HUES64 (cell line): Measurements from ENCODE around the gene CD93.

Experiments
- H3K27ac ChIP-seq: 2 replicates; pipeline ENCODE4 v1.7.0; 2013; ENCODE audit warnings: low read depth, low read length, inconsistent platforms
- H3K27me3 ChIP-seq: 2 replicates; pipeline ENCODE4 v1.6.1; 2013; ENCODE audit warnings: mild to moderate bottlenecking, low read length; ENCODE audit not compliant: insufficient read depth
- H3K36me3 ChIP-seq: 2 replicates; pipeline ENCODE4 v1.6.1; 2013; ENCODE audit warnings: mild to moderate bottlenecking, low read length; ENCODE audit not compliant: insufficient read depth
- H3K4me1 ChIP-seq: 2 replicates; pipeline ENCODE4 v1.6.1; 2013; ENCODE audit warnings: mild to moderate bottlenecking, low read length, moderate library complexity; ENCODE audit not compliant: insufficient read depth
- H3K4me3 ChIP-seq: 2 replicates; pipeline ENCODE4 v1.5.1; 2013; ENCODE audit warnings: mild to moderate bottlenecking, low read length, moderate library complexity
- H3K9ac ChIP-seq: 2 replicates; pipeline ENCODE4 v1.6.1; 2013; ENCODE audit warnings: mild to moderate bottlenecking, low read depth, low read length
- H3K9me3 ChIP-seq: 2 replicates; pipeline ENCODE4 v1.6.1; 2013; ENCODE audit warnings: low read depth, low read length; ENCODE audit not compliant: insufficient read depth
- WGBS: fragments of 150-250, 120-280 bp; methylation state at CpG from one replicate; pipeline ENCODE4 v1.1.7; 2013; ENCODE audit warnings: missing lambda C conversion rate; 5-methylcytosine and 5-hydroxymethylcytosine counted together

CD93 gene

GRCh38 chr20:23050076-23050838, 35.9 kb downstream of the CD93 start:
- H3K27me3 ChIP-seq: peaks cover 83% of the 10 kb centered on the region
- no peak overlapping the region for H3K9ac ChIP-seq
- H3K27ac ChIP-seq: no peak overlapping the region
- 1% methylated on average over 47 of the region's 48 CpGs for WGBS
- H3K36me3 ChIP-seq: no peaks in the 10 kb centered on the region
- H3K4me3 ChIP-seq: peak overlapping the region; percentile 71
- H3K9me3 ChIP-seq: no peaks in the 10 kb centered on the region
- H3K4me1 ChIP-seq: peaks cover 7% of the 10 kb centered on the region; the same call in 1 of the 2 replicates

DNA sequence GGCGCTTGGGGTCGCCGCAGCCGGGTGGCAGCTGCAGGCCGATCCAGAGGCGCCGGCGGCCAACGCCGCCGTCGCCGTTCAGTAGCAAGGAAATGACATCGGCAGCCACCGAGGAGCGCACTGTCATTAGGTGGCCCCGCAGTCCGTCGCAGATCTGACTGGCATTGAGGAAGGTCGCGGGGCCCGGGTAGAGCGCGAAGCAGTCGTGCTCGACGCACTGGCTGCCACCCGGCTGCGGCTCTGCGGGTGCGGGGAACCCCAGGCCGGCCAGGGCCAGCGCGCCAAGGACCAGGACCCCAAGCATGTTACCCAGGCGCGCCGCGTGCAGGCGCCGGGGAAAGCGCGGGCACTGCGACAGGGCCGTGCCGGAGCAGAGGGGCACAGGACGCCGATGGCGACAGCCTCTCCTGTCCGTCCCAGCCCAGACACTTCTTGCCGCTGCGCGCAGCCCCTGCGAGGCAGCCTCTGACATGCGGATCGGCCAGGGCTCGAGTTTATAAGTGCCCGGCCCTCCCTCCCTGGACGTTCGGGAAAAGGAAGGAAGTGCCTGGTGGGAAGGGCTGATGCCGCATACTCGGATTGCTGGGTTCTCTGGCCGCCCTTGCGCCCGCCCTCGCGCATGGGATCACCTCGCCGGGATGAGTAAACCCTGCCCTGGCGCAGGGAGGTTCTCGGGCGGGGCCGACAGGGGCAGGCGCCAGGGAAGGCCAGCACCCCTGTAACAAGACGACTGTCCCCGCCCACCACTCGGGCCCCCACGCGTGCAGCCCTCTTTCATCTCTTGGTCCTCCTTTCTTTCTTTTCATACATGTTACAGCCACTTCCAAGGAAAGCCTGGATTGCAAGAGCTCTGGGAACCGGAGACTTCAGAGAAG, 36.7 kb downstream of the CD93 start, which contains the start of gene THBD:
TSS of gene THBD (minus strand) at position 472 of the 875 bp plus-strand sequence. CDS start at position 304, 168 bp downstream.
- Histone ChIP-seq H3K27ac (no peak within 1 kb of the TSS), H3K9ac (no peak within 1 kb of the TSS), H3K36me3 (no peaks in the 10 kb centered on the region), H3K4me3 (peak within 1 kb of the TSS; percentile 71), H3K27me3 (peaks cover 91% of the 10 kb centered on the region), H3K4me1 (peaks cover 7% of the 10 kb centered on the region; the same call in 1 of the 2 replicates), H3K9me3 (no peaks in the 10 kb centered on the region)
- under 1% methylated on average over 79 of the region's 79 CpGs for WGBS

- Histone ChIP-seq H3K9me3 (no peaks in the 10 kb centered on the region), H3K9ac (no peak overlapping the region), H3K27ac (no peak overlapping the region), H3K4me1 (peaks cover 7% of the 10 kb centered on the region; the same call in 1 of the 2 replicates), H3K4me3 (peak overlapping the region; percentile 71), H3K27me3 (peaks cover 94% of the 10 kb centered on the region), H3K36me3 (no peaks in the 10 kb centered on the region)
- 9% methylated on average over 92 of the region's 92 CpGs for WGBS
Observed at GRCh38 chr20:23048283-23049200, 37.6 kb downstream of the CD93 start.

DNA sequence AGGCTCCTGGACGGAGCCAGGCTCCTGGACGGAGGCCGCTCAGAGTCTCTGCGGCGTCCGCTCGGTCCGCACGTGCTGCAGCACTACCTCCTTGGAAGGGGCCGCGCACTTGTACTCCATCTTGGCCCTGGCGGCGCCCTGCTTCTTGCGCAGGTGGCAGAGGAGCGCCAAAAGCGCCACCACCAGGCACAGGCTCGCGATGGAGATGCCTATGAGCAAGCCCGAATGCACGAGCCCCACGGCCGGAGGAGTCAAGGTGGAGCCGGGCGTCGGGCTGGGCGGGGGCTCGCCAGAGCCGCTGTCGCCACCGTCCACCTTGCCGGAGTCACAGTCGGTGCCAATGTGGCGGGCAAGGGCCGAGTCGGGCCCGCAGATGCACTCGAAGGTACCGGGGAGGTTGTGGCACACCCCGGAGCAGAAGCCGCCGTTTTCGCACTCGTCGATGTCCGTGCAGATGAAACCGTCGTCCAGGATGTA, 38.3 kb downstream of the CD93 start:
- Histone ChIP-seq H3K36me3 (no peaks in the 10 kb centered on the region), H3K4me1 (peaks cover 12% of the 10 kb centered on the region), H3K4me3 (peak overlapping the region; percentile 71), H3K9me3 (no peaks in the 10 kb centered on the region), H3K9ac (no peak overlapping the region), H3K27me3 (peaks cover 94% of the 10 kb centered on the region), H3K27ac (no peak overlapping the region)
- WGBS: 41% methylated on average over 47 of the region's 47 CpGs

DNA sequence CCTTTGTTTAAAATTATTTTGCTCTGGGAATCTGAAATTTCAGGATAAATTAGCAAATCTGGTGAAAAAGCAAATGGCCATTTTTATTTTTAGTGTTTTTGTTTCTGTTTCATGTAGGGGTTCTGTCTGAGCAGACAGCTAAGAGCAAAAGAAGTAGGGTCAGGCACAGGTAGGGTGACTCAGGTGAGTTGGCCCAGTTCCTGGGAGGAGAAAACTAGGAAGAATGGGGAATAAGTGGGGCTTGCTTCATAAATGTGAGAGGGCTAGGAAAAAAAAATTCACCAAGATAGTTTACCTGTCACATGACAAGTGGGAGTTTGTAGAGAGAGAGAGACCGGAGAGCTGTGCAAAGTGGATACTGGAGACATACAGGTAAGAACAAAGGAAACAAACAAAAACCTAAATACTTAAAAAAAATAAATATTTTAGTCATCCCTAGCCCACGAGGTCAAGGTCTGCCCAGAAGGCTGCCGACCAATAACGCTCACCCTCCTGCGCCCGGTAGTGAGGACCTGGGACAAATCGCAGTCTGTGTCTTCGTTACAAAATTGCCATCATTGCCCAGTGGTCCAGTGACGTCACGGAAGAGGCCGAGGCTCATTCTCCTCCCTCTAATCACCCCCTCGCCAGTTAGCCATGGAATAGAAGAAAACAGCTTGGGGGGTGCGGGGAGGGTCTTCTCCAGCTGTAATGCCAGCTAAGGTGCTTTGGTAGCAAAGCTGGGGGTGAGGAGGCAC, 39.0 kb downstream of the CD93 start:
- 81% methylated on average over 12 of the region's 13 CpGs for WGBS
- H3K27me3 ChIP-seq: peaks cover 89% of the 10 kb centered on the region
- no peak overlapping the region for H3K27ac ChIP-seq

GRCh38 chr20:23046431-23046830, 39.7 kb downstream of the CD93 start:
- H3K4me1 ChIP-seq: peaks cover 20% of the 10 kb centered on the region

More for the DNA sequence above, 39.0 kb downstream of the CD93 start:
- H3K9me3 ChIP-seq: no peaks in the 10 kb centered on the region
- H3K9ac ChIP-seq: no peak overlapping the region
- H3K4me3 ChIP-seq: 0 out of 2 replicates have a peak overlapping the region, but pooled peaks have one; percentile 71
- H3K4me1 ChIP-seq: peaks cover 18% of the 10 kb centered on the region
- no peaks in the 10 kb centered on the region for H3K36me3 ChIP-seq

GRCh38 chr20:23043376-23043775, 42.7 kb downstream of the CD93 start:
- Histone ChIP-seq H3K9ac (no peak overlapping the region), H3K9me3 (no peaks in the 10 kb centered on the region), H3K36me3 (no peaks in the 10 kb centered on the region), H3K4me1 (peaks cover 17% of the 10 kb centered on the region), H3K27me3 (peaks cover 79% of the 10 kb centered on the region), H3K4me3 (no peak overlapping the region), H3K27ac (no peak overlapping the region)
- WGBS: 89% methylated on average over 6 of the region's 6 CpGs

More at GRCh38 chr20:23046431-23046830, 39.7 kb downstream of the CD93 start:
- Histone ChIP-seq H3K27me3 (peaks cover 86% of the 10 kb centered on the region), H3K36me3 (no peaks in the 10 kb centered on the region), H3K9ac (no peak overlapping the region), H3K4me3 (no peak overlapping the region), H3K9me3 (no peaks in the 10 kb centered on the region), H3K27ac (no peak overlapping the region)

DNA sequence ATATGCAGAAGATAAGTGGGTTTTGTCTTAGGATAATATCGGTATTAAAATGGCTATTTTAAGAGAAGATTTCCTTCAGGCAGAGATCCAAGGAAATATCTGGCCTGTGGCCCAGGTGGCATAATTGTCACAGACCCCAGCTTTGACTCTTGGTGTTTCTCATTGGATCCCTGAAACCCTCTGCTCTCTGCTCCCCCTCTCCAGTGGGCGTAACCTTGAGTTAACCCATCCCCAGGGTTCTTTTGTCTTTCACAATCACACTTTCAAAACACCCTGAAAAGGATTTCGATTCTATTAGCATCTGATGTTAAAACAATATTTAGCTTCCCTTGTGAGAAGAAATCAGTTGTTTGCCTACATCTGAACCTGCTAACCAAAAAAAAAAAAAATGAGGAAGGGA, 43.9 kb downstream of the CD93 start:
- Histone ChIP-seq H3K4me3 (no peak overlapping the region), H3K27ac (no peak overlapping the region), H3K36me3 (no peaks in the 10 kb centered on the region), H3K27me3 (peaks cover 79% of the 10 kb centered on the region), H3K4me1 (peaks cover 17% of the 10 kb centered on the region), H3K9me3 (no peaks in the 10 kb centered on the region), H3K9ac (no peak overlapping the region)
- 47% methylated on average over 2 of the region's 3 CpGs for WGBS

DNA sequence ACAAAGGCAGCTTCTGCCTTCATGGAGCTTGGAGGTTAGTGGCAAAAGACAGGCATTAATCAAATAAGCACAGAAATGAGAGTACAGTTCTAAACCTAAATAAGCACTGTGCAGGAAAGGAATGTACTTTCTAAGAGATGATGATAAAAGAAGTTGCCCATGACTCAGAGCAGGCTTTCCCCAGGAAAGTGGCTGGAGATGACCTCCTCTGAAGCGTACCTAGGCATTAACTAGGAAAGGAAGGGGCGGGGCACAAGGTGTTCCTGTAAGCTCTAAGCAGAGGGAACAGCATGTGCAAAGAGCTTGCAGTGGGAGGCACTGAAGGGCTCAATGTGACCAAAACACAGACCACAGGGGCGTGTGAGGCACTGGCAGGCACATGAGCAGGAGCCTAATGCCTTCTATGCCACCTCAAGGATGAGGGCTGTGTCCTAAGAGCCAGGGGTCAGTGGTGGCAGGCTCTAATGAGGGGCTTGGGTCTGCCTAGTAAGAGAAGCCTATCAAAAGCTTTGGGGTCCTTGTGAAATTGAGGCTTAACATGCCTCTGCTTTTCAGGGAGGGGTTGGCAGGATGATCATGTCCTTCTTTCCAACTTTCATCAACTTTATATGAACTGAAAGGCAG, 46.1 kb downstream of the CD93 start:
- H3K4me3 ChIP-seq: no peak overlapping the region
- no peak overlapping the region for H3K27ac ChIP-seq
- H3K9ac ChIP-seq: no peak overlapping the region
- H3K9me3 ChIP-seq: no peaks in the 10 kb centered on the region
- peaks cover 17% of the 10 kb centered on the region for H3K4me1 ChIP-seq
- H3K36me3 ChIP-seq: no peaks in the 10 kb centered on the region
- WGBS: 87% methylated on average over 3 of the region's 3 CpGs
- peaks cover 80% of the 10 kb centered on the region for H3K27me3 ChIP-seq
